Ovary (tissue), 3 donors: ENCODE results near the gene SLC11A2.

Experiments used
- EP300 ChIP-seq: sonication (generic); formaldehyde crosslinking; IDR thresholded peaks from one replicate; pipeline ENCODE4 v1.6.1; 2017; ENCODE audit warnings: antibody characterized with exemption
- POLR2A ChIP-seq: fragments of 450-650 bp; IDR thresholded peaks from one replicate; pipeline ENCODE4 v1.6.1; 2017; ENCODE audit warnings: antibody characterized with exemption, mild to moderate bottlenecking, moderate library complexity
- TF ChIP-seq, protein P1 (sequence below), 3 donors: fragments of 450-650 bp in 2 of 3; fragments of 200-600 bp in 1 of 3; IDR thresholded peaks; one replicate each; pipeline versions ENCODE4 v1.5.1 to v1.8.0; 2016 to 2022; ENCODE audit warnings: antibody characterized with exemption in 3 of 3, mild to moderate bottlenecking in 1 of 3
- donor health status: DM: no; HTN: no; CAD: no.

GRCh38 chr12:50992819-50993218 is 33.4 kb downstream of the SLC11A2 start:
- TF ChIP-seq POLR2A (no peak), EP300 (no peak)
- TF ChIP-seq, protein P1, sequence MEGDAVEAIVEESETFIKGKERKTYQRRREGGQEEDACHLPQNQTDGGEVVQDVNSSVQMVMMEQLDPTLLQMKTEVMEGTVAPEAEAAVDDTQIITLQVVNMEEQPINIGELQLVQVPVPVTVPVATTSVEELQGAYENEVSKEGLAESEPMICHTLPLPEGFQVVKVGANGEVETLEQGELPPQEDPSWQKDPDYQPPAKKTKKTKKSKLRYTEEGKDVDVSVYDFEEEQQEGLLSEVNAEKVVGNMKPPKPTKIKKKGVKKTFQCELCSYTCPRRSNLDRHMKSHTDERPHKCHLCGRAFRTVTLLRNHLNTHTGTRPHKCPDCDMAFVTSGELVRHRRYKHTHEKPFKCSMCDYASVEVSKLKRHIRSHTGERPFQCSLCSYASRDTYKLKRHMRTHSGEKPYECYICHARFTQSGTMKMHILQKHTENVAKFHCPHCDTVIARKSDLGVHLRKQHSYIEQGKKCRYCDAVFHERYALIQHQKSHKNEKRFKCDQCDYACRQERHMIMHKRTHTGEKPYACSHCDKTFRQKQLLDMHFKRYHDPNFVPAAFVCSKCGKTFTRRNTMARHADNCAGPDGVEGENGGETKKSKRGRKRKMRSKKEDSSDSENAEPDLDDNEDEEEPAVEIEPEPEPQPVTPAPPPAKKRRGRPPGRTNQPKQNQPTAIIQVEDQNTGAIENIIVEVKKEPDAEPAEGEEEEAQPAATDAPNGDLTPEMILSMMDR (IDR thresholded peaks at IDR 0.05): no peak
